NCI-H2081 (cell line): ENCODE results near the gene TTYH3.
A peak's percentile ranks its signal among the peaks of the same experiment; 100 is the strongest.

Experiments
- DNase-seq, 2 experiments: peaks; one replicate each; lab custom pipeline; 2025; lab: John Stamatoyannopoulos, UW

The TTYH3 gene

GRCh38 chr7:2708547-2709310 is 76.9 kb downstream of the TTYH3 start:
- no peak for DNase-seq

GRCh38 chr7:2709553-2710285 is 77.9 kb downstream of the TTYH3 start:
- peak; percentile 70 to 74 for DNase-seq

GRCh38 chr7:2710286-2710655 is 78.5 kb downstream of the TTYH3 start:
- DNase-seq, result no peak

GRCh38 chr7:2710901-2711551 is 79.2 kb downstream of the TTYH3 start:
- DNase-seq, result no peak

- no peak for DNase-seq
These were observed 80.3 kb downstream of the TTYH3 start for GRCh38 chr7:2711895-2712675.

- no peak for DNase-seq
These were observed 81.6 kb downstream of the TTYH3 start for GRCh38 chr7:2713370-2713769.

- DNase-seq, result no peak
These were observed 82.2 kb downstream of the TTYH3 start for GRCh38 chr7:2713978-2714377.
